Measurements from ENCODE around the gene TBC1D30.
A peak's percentile ranks its signal among the peaks of the same experiment; 100 is the strongest.
"Not testable (repeated sequence)": the region's sequence is repeated elsewhere in the genome, so short reads cannot be mapped to it uniquely, and the experiment has no call there.

Gene TBC1D30

GRCh38 chr12:64806593-64807460 lies 17.6 kb upstream of the TBC1D30 start:
- no peak for DNase-seq (ENCODE audit: low spot score)

- no peak for DNase-seq (ENCODE audit: low spot score)
Measured at GRCh38 chr12:64808110-64808509, 16.3 kb upstream of the TBC1D30 start.

DNA sequence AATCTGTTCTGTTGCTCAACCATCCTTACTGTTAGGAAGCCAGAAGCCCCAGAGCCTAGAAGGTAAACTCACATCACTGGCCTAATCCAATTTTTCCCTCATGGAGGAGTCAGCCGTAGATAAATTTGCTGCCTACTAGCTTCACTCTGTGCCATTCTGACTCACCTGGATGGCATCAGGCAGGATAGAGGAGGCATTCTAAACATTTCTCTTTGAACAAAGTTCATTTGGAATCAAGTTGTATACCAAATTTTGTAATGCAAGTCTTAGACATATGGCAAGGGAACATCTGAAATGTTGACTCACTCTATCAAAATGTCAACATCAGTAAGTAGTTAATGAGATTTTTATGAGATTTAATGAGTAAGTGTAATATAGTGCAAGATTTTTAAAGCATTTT lies 13.6 kb upstream of the TBC1D30 start:
- no peak for DNase-seq (ENCODE audit: low spot score)

DNA sequence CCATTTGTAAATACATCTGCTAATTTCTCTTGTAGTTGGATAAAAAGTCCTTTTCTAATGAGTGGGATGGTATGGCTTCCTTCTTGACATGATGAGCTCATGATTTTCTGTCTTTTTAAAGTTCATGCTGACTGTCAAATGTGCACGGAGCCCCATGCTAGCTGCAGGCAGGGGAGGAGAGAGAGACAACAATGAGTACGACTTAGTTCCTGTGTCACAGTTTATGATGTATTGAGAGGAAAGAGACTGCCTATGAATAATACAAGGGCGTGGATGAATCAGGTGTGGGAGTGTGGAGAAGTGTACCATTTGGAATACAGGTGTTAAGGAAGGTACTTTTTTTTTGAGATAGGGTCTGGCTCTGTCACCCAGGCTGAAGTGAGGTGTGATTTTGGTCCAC lies 10.7 kb upstream of the TBC1D30 start:
- DNase-seq (ENCODE audit: low spot score) = no peak

DNA sequence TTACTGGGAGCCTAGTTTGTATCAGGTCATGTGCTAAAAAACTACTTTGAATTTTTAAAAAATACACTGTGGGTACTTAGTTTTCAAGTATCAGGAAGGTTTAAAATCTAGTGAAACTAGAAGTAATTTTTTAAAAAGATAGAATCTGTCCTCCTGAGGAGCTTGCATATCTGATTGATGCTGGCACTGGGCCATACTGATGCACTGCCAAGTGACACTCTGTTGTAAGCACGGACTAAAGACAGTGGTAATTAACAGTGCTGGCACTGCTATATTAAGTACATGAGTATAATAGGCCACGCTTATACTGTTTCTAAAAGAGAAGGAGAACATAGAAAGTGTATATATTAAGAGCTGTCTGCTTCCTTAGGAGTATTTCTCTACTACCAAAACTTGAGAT lies 10.0 kb upstream of the TBC1D30 start:
- DNase-seq (ENCODE audit: low spot score) = no peak

GRCh38 chr12:64819816-64820402 lies 4.5 kb upstream of the TBC1D30 start:
- DNase-seq (ENCODE audit: low spot score) = no peak

DNA sequence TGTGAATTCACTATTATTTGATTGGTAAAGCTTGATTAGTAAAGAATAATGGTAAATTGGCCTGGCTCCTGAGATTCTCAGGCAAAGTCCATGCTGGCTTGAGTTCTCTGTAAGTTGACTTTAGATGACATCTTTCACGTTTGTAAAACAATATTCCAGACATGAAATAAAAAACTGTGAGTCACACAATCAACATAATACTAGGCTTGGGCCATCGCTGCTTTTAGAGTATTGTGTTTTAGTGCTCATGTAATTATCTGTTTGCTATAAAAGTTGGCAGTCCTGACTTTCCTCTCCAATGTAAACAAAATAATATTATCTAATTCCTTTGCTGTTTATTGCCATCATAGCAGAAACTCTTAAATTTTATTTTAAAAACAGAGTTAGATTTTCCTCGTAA lies 3.9 kb upstream of the TBC1D30 start:
- no peak for DNase-seq (ENCODE audit: low spot score)

- no peak for DNase-seq (ENCODE audit: low spot score)
Measured at GRCh38 chr12:64821116-64821630, 3.3 kb upstream of the TBC1D30 start.

DNA sequence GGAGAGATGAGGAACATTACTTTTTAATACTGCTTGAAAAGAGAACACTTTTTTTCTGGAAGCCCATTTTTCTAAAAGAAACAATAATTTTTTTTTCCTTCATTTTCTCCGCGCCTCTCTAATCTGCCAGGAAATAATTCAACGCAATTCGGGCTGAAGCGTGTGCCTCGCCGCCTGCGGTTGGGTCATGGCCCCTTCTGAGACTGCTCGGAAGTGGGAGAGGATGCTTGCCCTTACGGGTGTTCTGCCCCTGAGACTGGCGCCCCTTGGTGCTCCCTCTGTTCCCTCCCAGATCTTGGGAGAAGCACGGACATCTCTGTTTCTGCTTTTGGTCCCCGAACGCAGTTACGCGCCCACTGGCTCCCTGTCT lies 332 bp upstream of the TBC1D30 start:
- DNase-seq (ENCODE audit: low spot score) = no peak

- DNase-seq (ENCODE audit: low spot score) = peak; percentile 50
Measured at GRCh38 chr12:64825143-64826021, 935 bp downstream of the TBC1D30 start.

DNA sequence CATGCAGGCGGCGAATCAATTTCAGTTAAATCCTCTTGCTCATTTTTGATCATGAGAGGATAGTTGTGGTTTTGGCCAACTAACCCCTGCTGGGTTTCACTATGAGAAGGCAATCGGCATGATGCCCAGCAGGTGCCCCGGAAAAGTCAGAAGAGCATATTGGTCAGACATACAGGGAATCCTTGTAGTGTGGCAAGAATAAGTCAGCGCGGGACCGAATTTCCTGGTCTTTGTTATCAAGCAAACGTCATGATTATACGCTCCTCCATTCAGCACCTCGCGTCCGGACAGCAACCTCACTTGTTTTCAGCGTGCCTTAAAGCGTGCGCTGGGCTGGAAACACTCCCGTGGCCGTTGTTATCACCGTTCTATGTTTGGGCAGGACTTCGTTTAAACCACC lies 1.8 kb downstream of the TBC1D30 start:
- peak; percentile 43 for DNase-seq (ENCODE audit: low spot score)

GRCh38 chr12:64828713-64829112 lies 4.3 kb downstream of the TBC1D30 start:
- no peak for DNase-seq (ENCODE audit: low spot score)

DNA sequence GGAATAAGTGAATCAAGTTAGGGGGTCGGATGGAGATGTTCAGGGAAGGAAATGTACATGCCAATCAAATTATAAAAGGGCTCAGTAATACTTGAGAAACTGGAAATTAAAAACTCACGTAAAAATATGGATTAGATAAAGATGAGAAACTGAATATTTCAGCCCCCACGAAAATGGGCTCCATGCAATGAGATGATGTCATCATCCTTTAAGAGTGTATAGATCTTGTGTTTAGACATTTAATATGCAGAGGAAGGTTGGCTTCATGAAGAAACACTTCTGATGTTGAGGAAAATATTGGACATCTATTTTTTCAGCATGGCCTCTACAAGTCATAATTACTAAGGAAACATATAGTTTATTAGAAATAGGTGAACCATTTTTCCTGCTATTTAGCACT lies 9.5 kb downstream of the TBC1D30 start:
- no peak for DNase-seq (ENCODE audit: low spot score)

- DNase-seq (ENCODE audit: low spot score) = no peak
Measured at GRCh38 chr12:64835901-64836300, 11.5 kb downstream of the TBC1D30 start.

- DNase-seq (ENCODE audit: low spot score) = no peak
Measured at GRCh38 chr12:64836856-64837255, 12.4 kb downstream of the TBC1D30 start.

DNA sequence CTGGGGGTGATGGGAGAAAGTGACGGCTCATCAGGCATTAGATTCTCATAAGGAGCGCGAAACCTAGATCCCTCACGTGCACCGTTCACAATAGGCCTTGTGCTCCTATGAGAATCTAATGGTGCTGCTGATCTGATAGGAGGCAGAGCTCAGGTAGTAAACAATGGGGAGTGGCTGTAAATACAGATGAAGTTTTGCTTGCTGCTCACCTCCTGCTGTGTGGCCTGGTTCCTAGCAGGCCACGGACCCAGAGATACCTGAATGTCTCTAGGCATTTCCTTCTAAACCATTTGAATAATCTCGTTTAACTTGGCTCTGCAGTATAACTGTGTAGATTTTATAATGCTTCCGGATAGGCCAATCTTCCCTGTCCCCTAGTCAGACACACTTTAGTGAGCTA lies 13.0 kb downstream of the TBC1D30 start:
- no peak for DNase-seq (ENCODE audit: low spot score)

DNA sequence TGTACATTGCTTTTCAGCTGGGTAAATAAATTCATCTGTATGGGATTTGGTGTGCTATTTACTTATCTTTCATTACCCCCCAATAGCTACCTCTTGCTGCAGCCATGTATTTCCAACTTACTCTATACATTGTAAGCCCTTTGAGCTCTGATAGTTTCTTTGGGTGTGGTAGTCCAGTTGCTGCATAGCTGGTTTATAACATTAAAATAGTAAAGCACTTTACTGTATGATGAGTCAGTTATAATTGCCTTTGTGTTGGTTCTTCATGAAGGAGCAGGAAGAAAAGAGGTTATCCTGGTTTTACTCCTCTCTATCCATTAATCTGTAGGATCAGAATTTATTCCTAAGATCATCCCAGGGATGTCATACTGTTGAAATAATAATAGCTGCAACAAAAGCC lies 15.7 kb downstream of the TBC1D30 start:
- DNase-seq (ENCODE audit: low spot score) = no peak

GRCh38 chr12:64840949-64841717 lies 16.7 kb downstream of the TBC1D30 start:
- no peak for DNase-seq (ENCODE audit: low spot score)

- not testable (repeated sequence) for DNase-seq (ENCODE audit: low spot score)
Measured at GRCh38 chr12:64848409-64848808, 24.0 kb downstream of the TBC1D30 start.

GRCh38 chr12:64858882-64859605 lies 34.6 kb downstream of the TBC1D30 start:
- DNase-seq (ENCODE audit: low spot score) = no peak

- no peak for DNase-seq (ENCODE audit: low spot score)
Measured at GRCh38 chr12:64860446-64860998, 36.1 kb downstream of the TBC1D30 start.

All from HuH-7.5 (cell line).